Upper lobe of right lung (tissue), 1 donor: ENCODE measurements around the gene KLHDC8B. TPM values are rescaled to one million over a fixed set of nuclear protein-coding genes. Genes with fewer than 3 reads are reported as not detected.

Experiments used
- ATAC-seq: fragments of 200-7000 bp; cut with Tn5 transposase; one replicate; pipeline ENCODE4 v1.9.1; 2020; ENCODE audit warnings: mild to moderate bottlenecking, moderate library complexity
- DNase-seq: peaks from one replicate; pipeline ENCODE4 v3.0.0-alpha.2; 2020
- H3K27ac ChIP-seq: fragments of 200-600 bp; one replicate; pipeline ENCODE4 v1.8.0; 2022
- H3K27me3 ChIP-seq: fragments of 200-600 bp; one replicate; pipeline ENCODE4 v1.8.0; 2022; ENCODE audit warnings: mild to moderate bottlenecking
- H3K36me3 ChIP-seq: fragments of 200-600 bp; one replicate; pipeline ENCODE4 v1.8.0; 2022
- H3K4me1 ChIP-seq: fragments of 200-600 bp; one replicate; pipeline ENCODE4 v1.8.0; 2022
- H3K4me3 ChIP-seq: fragments of 200-600 bp; one replicate; pipeline ENCODE4 v1.8.0; 2022; ENCODE audit warnings: mild to moderate bottlenecking
- H3K9me3 ChIP-seq: fragments of 200-600 bp; one replicate; pipeline ENCODE4 v1.8.0; 2022
- CTCF ChIP-seq: fragments of 200-600 bp; IDR thresholded peaks from one replicate; pipeline ENCODE4 v1.8.0; 2022; ENCODE audit warnings: antibody characterized with exemption
- intact Hi-C: fragments of 100-400 bp; cut with DNase I; formaldehyde crosslinking; loops from one replicate; pipeline ENCODE4 v1.11.0; 2022
- total RNA-seq: library from RNA; stranded (reverse); fragmentation: NEBNext Ultra II Directional; extraction: Animal tissue kit (Norgen Biotek cat#: 25700); gene quantifications from one replicate; pipeline ENCODE4 v1.2.1, GENCODE V29; 2021
- donor health status: DM: no; HTN: yes; CAD: no; lungs with severe emphysema.

Gene KLHDC8B
- total RNA-seq, 1 donor from 2014 or later: 22.4 TPM

- intact Hi-C loops: no loop called here
- H3K4me3 ChIP-seq: no peak overlapping the region
- H3K36me3 ChIP-seq: peaks cover 12% of the 10 kb centered on the region
- no peaks in the 10 kb centered on the region for H3K9me3 ChIP-seq
- H3K27me3 ChIP-seq: no peaks in the 10 kb centered on the region
- no peak overlapping the region for H3K27ac ChIP-seq
- ATAC-seq: no peak
- TF ChIP-seq CTCF: no peak
- H3K4me1 ChIP-seq: no peaks in the 10 kb centered on the region
- no peak for DNase-seq
Observed at GRCh38 chr3:49158792-49159191, 12.6 kb upstream of the KLHDC8B start.

GRCh38 chr3:49161197-49161596, 10.2 kb upstream of the KLHDC8B start:
- H3K4me3 ChIP-seq: no peak overlapping the region
- no peak overlapping the region for H3K27ac ChIP-seq
- no peak for ATAC-seq
- DNase-seq: no peak
- TF ChIP-seq CTCF: no peak
- no peaks in the 10 kb centered on the region for H3K9me3 ChIP-seq
- H3K36me3 ChIP-seq: peaks cover 13% of the 10 kb centered on the region
- H3K4me1 ChIP-seq: peaks cover 14% of the 10 kb centered on the region
- intact Hi-C loops: no loop called here
- no peaks in the 10 kb centered on the region for H3K27me3 ChIP-seq

- TF ChIP-seq CTCF: no peak
- Histone ChIP-seq H3K36me3 (peaks cover 13% of the 10 kb centered on the region), H3K4me3 (no peak overlapping the region), H3K9me3 (no peaks in the 10 kb centered on the region), H3K27me3 (no peaks in the 10 kb centered on the region), H3K27ac (no peak overlapping the region), H3K4me1 (peaks cover 21% of the 10 kb centered on the region)
- DNase-seq: no peak
- ATAC-seq: peak; percentile 20
- intact Hi-C loops: no loop called here
Observed at GRCh38 chr3:49161808-49162530, 9.4 kb upstream of the KLHDC8B start.

GRCh38 chr3:49162751-49163419, 8.5 kb upstream of the KLHDC8B start:
- H3K27ac ChIP-seq: no peak overlapping the region
- H3K27me3 ChIP-seq: no peaks in the 10 kb centered on the region
- peaks cover 13% of the 10 kb centered on the region for H3K36me3 ChIP-seq
- TF ChIP-seq CTCF: no peak
- intact Hi-C loops: no loop called here
- ATAC-seq (no peak), DNase-seq (no peak)
- no peaks in the 10 kb centered on the region for H3K9me3 ChIP-seq
- no peak overlapping the region for H3K4me3 ChIP-seq
- peaks cover 21% of the 10 kb centered on the region for H3K4me1 ChIP-seq

GRCh38 chr3:49163609-49164008, 7.8 kb upstream of the KLHDC8B start:
- Histone ChIP-seq H3K4me3 (no peak overlapping the region), H3K27me3 (no peaks in the 10 kb centered on the region), H3K4me1 (peaks cover 21% of the 10 kb centered on the region), H3K27ac (no peak overlapping the region), H3K9me3 (no peaks in the 10 kb centered on the region), H3K36me3 (peaks cover 13% of the 10 kb centered on the region)
- intact Hi-C loops: no loop called here
- ATAC-seq (no peak), DNase-seq (no peak)
- TF ChIP-seq CTCF: no peak
